Breast epithelium (tissue), 3 donors: ENCODE results near the gene PAIP2.

ENCODE experiments used
- POLR2A ChIP-seq: fragments of 450-650 bp; IDR thresholded peaks from one replicate; pipeline ENCODE4 v1.6.1; 2016; ENCODE audit warnings: antibody characterized with exemption, mild to moderate bottlenecking, moderate library complexity
- POLR2AphosphoS5 ChIP-seq, 3 donors: sonication (generic); formaldehyde crosslinking; IDR thresholded peaks; one replicate each; pipeline ENCODE4 v1.6.1; 2017; ENCODE audit warnings: antibody characterized with exemption in 3 of 3
- TF ChIP-seq, protein P1 (sequence below), 3 donors: fragments of 450-650 bp; IDR thresholded peaks; one replicate each; pipeline ENCODE4 v1.5.1; 2016 to 2017; ENCODE audit warnings: antibody characterized with exemption in 3 of 3, mild to moderate bottlenecking in 3 of 3, moderate library complexity in 3 of 3

DNA sequence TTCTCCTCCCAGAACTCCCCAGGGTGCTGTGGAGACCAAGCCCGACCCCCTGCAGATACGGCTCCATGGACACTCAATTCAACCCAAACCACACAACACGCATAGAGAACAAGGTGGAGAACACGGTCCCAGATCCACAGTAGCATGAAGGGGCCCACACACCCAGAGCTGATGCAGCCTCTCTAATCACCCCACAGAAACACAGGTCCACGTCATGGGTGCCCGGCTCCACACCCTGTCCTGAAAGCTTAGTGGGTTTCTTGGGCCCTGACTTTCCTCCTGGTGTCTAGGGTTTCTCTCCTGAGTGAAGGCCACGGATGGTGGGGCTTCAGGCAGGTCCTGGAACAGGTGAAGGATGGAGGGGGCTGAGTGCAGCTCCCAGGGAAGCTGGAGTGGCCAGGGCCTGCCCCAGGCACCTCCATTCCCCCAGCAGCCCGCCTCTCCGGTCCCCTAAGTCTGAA lies 43.0 kb downstream of the PAIP2 start:
- TF ChIP-seq, protein P1, sequence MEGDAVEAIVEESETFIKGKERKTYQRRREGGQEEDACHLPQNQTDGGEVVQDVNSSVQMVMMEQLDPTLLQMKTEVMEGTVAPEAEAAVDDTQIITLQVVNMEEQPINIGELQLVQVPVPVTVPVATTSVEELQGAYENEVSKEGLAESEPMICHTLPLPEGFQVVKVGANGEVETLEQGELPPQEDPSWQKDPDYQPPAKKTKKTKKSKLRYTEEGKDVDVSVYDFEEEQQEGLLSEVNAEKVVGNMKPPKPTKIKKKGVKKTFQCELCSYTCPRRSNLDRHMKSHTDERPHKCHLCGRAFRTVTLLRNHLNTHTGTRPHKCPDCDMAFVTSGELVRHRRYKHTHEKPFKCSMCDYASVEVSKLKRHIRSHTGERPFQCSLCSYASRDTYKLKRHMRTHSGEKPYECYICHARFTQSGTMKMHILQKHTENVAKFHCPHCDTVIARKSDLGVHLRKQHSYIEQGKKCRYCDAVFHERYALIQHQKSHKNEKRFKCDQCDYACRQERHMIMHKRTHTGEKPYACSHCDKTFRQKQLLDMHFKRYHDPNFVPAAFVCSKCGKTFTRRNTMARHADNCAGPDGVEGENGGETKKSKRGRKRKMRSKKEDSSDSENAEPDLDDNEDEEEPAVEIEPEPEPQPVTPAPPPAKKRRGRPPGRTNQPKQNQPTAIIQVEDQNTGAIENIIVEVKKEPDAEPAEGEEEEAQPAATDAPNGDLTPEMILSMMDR (IDR thresholded peaks at IDR 0.05), result no peak
- TF ChIP-seq POLR2A, result no peak
- no peak for TF ChIP-seq POLR2AphosphoS5 (IDR thresholded peaks at IDR 0.05)
